Anterior cingulate cortex (tissue), 58 donors: Measurements from ENCODE around the gene RNF220.

ENCODE experiments used
- DNase-seq, 58 donors: peaks; one replicate each; lab custom pipeline; 2025; lab: John Stamatoyannopoulos, UW

The RNF220 gene

GRCh38 chr1:44425341-44426082 is 20.5 kb downstream of the RNF220 start:
- DNase-seq = no peak

- DNase-seq = no peak
Measured at GRCh38 chr1:44431861-44432260, 26.8 kb downstream of the RNF220 start.

- no peak for DNase-seq
Measured at GRCh38 chr1:44433209-44433608, 28.2 kb downstream of the RNF220 start.

- no peak for DNase-seq
Measured at GRCh38 chr1:44436401-44437106, 31.5 kb downstream of the RNF220 start.

- no peak for DNase-seq
Measured at GRCh38 chr1:44437107-44437716, 32.2 kb downstream of the RNF220 start.

- no peak for DNase-seq
Measured at GRCh38 chr1:44442791-44443190, 37.7 kb downstream of the RNF220 start.

- DNase-seq = no peak
Measured at GRCh38 chr1:44447051-44447810, 42.2 kb downstream of the RNF220 start.

GRCh38 chr1:44453798-44454349 is 48.8 kb downstream of the RNF220 start:
- no peak for DNase-seq

- DNase-seq = no peak
Measured at GRCh38 chr1:44454704-44455103, 49.6 kb downstream of the RNF220 start.

- peak in 2 of 58 donors; percentile 14 to 19 for DNase-seq
Measured at GRCh38 chr1:44460107-44460882, 55.2 kb downstream of the RNF220 start.

GRCh38 chr1:44464361-44464760 is 59.3 kb downstream of the RNF220 start:
- no peak for DNase-seq

GRCh38 chr1:44467566-44467965 is 62.5 kb downstream of the RNF220 start:
- DNase-seq = no peak

GRCh38 chr1:44471911-44472453 is 66.9 kb downstream of the RNF220 start:
- DNase-seq = no peak

- peak in 1 of 58 donors; percentile 23 for DNase-seq
Measured at GRCh38 chr1:44472620-44473525, 67.8 kb downstream of the RNF220 start.

- no peak for DNase-seq
Measured at GRCh38 chr1:44476891-44477290, 71.8 kb downstream of the RNF220 start.

GRCh38 chr1:44481701-44482100 is 76.6 kb downstream of the RNF220 start:
- DNase-seq = no peak

- no peak for DNase-seq
Measured at GRCh38 chr1:44483089-44483874, 78.2 kb downstream of the RNF220 start.
